Embryonic facial prominence (tissue), 1 donor: ENCODE results near the gene ZC3H10.
"Not testable (repeated sequence)": the region's sequence is repeated elsewhere in the genome, so short reads cannot be mapped to it uniquely, and the experiment has no call there.

ENCODE experiments used
- DNase-seq: peaks from one replicate; pipeline ENCODE4 v3.0.0-alpha.2; 2016; ENCODE audit errors: extremely low spot score

The ZC3H10 gene

GRCh38 chr12:56154818-56155217 is 36.8 kb downstream of the ZC3H10 start:
- DNase-seq, result no peak

- no peak for DNase-seq
Measured at GRCh38 chr12:56155256-56155845, 37.3 kb downstream of the ZC3H10 start.

GRCh38 chr12:56156464-56157200 is 38.6 kb downstream of the ZC3H10 start:
- DNase-seq, result not testable (repeated sequence)

- peak; percentile 85 for DNase-seq
Measured at GRCh38 chr12:56157201-56158028, 39.3 kb downstream of the ZC3H10 start.

- DNase-seq, result peak; percentile 98
Measured at GRCh38 chr12:56158029-56158925, 40.2 kb downstream of the ZC3H10 start, which contains the start of gene MYL6. Gene MYL6 (plus strand): TSS chr12:56158359. CDS start chr12:56158402, 43 bp downstream.

- no peak for DNase-seq
Measured at GRCh38 chr12:56158926-56159461, 40.9 kb downstream of the ZC3H10 start.

- no peak for DNase-seq
Measured at GRCh38 chr12:56159482-56160192, 41.6 kb downstream of the ZC3H10 start.

- DNase-seq, result no peak
Measured at GRCh38 chr12:56160193-56160763, 42.2 kb downstream of the ZC3H10 start.

GRCh38 chr12:56160894-56161689 is 43.0 kb downstream of the ZC3H10 start:
- no peak for DNase-seq

- no peak for DNase-seq
Measured at GRCh38 chr12:56161690-56162351, 43.8 kb downstream of the ZC3H10 start.

GRCh38 chr12:56162468-56163290 is 44.6 kb downstream of the ZC3H10 start:
- no peak for DNase-seq

- no peak for DNase-seq
Measured at GRCh38 chr12:56163533-56164344, 45.7 kb downstream of the ZC3H10 start.

- DNase-seq, result no peak
Measured at GRCh38 chr12:56164345-56164729, 46.3 kb downstream of the ZC3H10 start.

- DNase-seq, result no peak
Measured at GRCh38 chr12:56165369-56165768, 47.3 kb downstream of the ZC3H10 start.

- no peak for DNase-seq
Measured at GRCh38 chr12:56169229-56169759, 51.2 kb downstream of the ZC3H10 start.

GRCh38 chr12:56172839-56173238 is 54.8 kb downstream of the ZC3H10 start:
- no peak for DNase-seq
